Natural killer cell (primary cell): ENCODE data around the gene FOLR1. TPM values are rescaled to one million over a fixed set of nuclear protein-coding genes. Genes with fewer than 3 reads are reported as not detected.

Experiments used
- ATAC-seq, 3 donors: fragments of 150-1000 bp in 2 of 3; fragments of 200-7000 bp in 1 of 3; cut with Tn5 transposase; 1 replicate in 1 of 3; 2 replicates in 2 of 3; pipeline ENCODE4 v1.10.0; 2021; ENCODE audit warnings: mild to moderate bottlenecking in 2 of 3, moderate library complexity in 2 of 3
- DNase-seq, 2 donors: peaks; one replicate each; pipeline versions ENCODE4 v3.0.0 to v3.0.0-alpha.2; 2013 to 2021; ENCODE audit warnings: mixed read lengths in 1 of 2
- H3K27ac ChIP-seq: one replicate; pipeline ENCODE4 v1.5.1; 2013; ENCODE audit warnings: mild to moderate bottlenecking, low read length
- H3K27me3 ChIP-seq: one replicate; pipeline ENCODE4 v1.6.1; 2013; ENCODE audit warnings: low read length; ENCODE audit not compliant: control insufficient read depth, insufficient read depth
- H3K36me3 ChIP-seq: one replicate; pipeline ENCODE4 v1.6.1; 2013; ENCODE audit warnings: low read length; ENCODE audit not compliant: control insufficient read depth, insufficient read depth
- H3K4me1 ChIP-seq: one replicate; pipeline ENCODE4 v1.6.1; 2013; ENCODE audit warnings: low read length; ENCODE audit not compliant: control insufficient read depth, insufficient read depth
- H3K4me3 ChIP-seq: one replicate; pipeline ENCODE4 v1.5.1; 2013; ENCODE audit warnings: low read length
- H3K9me3 ChIP-seq: one replicate; pipeline ENCODE4 v1.6.1; 2013; ENCODE audit warnings: low read length; ENCODE audit not compliant: control insufficient read depth, insufficient read depth
- H3K27ac Mint-ChIP-seq, 2 donors: one replicate each; pipeline ENCODE4 v1.8.0; 2022; ENCODE audit warnings: mild to moderate bottlenecking in 2 of 2, mixed read lengths in 2 of 2, moderate library complexity in 1 of 2
- H3K27me3 Mint-ChIP-seq, 2 donors: one replicate each; pipeline ENCODE4 v1.8.0; 2022; ENCODE audit warnings: low read depth in 2 of 2, mixed read lengths in 2 of 2
- H3K36me3 Mint-ChIP-seq: one replicate; pipeline ENCODE4 v1.8.0; 2022; ENCODE audit warnings: mixed read lengths
- H3K4me1 Mint-ChIP-seq, 2 donors: one replicate each; pipeline ENCODE4 v1.8.0; 2022; ENCODE audit warnings: mixed read lengths in 2 of 2
- H3K4me3 Mint-ChIP-seq: one replicate; pipeline ENCODE4 v1.8.0; 2022; ENCODE audit warnings: mild to moderate bottlenecking, moderate library complexity, mixed read lengths
- H3K9me3 Mint-ChIP-seq, 2 donors: one replicate each; pipeline ENCODE4 v1.8.0; 2022; ENCODE audit warnings: mixed read lengths in 2 of 2
- WGBS: methylation state at CpG from one replicate; pipeline ENCODE4 v1.1.7; 2013; ENCODE audit warnings: missing lambda C conversion rate; ENCODE audit not compliant: insufficient coverage; 5-methylcytosine and 5-hydroxymethylcytosine counted together
- intact Hi-C: fragments of 100-400 bp; cut with micrococcal nuclease; formaldehyde crosslinking; loops from one replicate; pipeline ENCODE4 v1.14.2; 2022
- total RNA-seq, 4 donors: library from RNA; stranded (reverse); fragments of 120-200 nt in 1 of 4; gene quantifications; one replicate each; pipeline versions ENCODE4 v1.2.3 to v1.2.4, GENCODE V29; 2013 to 2022
- TF ChIP-seq, protein P1 (sequence below): fragments of 200-600 bp; IDR thresholded peaks from one replicate; pipeline ENCODE4 v1.8.0; 2022; ENCODE audit warnings: antibody characterized with exemption

Gene FOLR1
- total RNA-seq, 3 donors from 2014 or later (not counting 1 experiment from before 2014, with no cell fraction given) = not detected

DNA sequence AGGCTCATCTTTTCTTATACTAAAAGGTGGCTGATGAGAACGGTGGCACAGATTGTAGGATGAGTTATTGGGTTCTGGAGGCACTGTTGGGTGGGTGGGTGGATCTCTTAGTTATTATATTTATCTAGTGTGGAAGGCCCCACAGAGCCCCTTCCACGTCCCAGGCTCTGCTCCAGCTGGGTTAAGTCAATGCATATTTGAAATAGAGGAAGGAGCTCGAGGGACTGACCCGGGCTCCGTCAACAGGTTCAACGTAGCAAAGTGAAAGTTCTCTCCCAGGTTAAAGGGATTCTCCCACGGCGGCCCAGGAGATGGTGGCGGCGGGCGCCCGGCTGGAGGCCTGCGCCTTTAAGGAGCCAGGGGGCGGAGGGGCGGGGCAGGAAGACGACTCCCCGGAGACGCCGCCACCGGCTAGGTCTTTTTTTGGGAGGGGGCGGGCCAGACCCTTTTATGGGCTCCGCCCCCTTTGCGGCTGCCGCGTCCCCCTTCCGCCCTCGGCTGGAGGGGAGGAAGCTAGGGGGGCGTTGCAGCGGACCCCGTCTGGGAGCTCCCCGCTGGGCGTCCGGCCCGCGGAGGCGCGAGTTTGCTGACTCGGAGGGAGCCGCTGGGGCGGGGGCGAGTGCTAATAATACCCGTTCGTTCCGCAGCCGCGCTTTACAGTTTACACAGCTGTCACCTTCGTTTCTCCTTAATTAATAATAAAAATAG is 31.1 kb downstream of the FOLR1 start:
- Mint-ChIP-seq H3K4me1 (peaks cover 20 to 54% of the 10 kb centered on the region in 2 donors), H3K4me3 (peak overlapping the region; percentile 88), H3K27ac (peak overlapping the region; percentile 85 to 95), H3K27me3 (no peaks in the 10 kb centered on the region), H3K36me3 (no peaks in the 10 kb centered on the region), H3K9me3 (no peaks in the 10 kb centered on the region)
- peak; percentile 84 to 95 for DNase-seq
- TF ChIP-seq, protein P1, sequence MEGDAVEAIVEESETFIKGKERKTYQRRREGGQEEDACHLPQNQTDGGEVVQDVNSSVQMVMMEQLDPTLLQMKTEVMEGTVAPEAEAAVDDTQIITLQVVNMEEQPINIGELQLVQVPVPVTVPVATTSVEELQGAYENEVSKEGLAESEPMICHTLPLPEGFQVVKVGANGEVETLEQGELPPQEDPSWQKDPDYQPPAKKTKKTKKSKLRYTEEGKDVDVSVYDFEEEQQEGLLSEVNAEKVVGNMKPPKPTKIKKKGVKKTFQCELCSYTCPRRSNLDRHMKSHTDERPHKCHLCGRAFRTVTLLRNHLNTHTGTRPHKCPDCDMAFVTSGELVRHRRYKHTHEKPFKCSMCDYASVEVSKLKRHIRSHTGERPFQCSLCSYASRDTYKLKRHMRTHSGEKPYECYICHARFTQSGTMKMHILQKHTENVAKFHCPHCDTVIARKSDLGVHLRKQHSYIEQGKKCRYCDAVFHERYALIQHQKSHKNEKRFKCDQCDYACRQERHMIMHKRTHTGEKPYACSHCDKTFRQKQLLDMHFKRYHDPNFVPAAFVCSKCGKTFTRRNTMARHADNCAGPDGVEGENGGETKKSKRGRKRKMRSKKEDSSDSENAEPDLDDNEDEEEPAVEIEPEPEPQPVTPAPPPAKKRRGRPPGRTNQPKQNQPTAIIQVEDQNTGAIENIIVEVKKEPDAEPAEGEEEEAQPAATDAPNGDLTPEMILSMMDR = no peak
- H3K4me3 ChIP-seq = peak overlapping the region; percentile 92
- H3K27me3 ChIP-seq = no peaks in the 10 kb centered on the region
- ATAC-seq = peak; percentile 68 to 87 (median 76)
- H3K9me3 ChIP-seq = no peaks in the 10 kb centered on the region
- H3K36me3 ChIP-seq = no peaks in the 10 kb centered on the region
- H3K27ac ChIP-seq = peak overlapping the region; percentile 76
- under 1% methylated on average over 46 of the region's 47 CpGs for WGBS
- intact Hi-C loops = loop anchor here (5.0 kb wide), 1 partner anchor 589 kb away; the partner anchor contains the start of gene ATG16L2
- peaks cover 54% of the 10 kb centered on the region for H3K4me1 ChIP-seq

DNA sequence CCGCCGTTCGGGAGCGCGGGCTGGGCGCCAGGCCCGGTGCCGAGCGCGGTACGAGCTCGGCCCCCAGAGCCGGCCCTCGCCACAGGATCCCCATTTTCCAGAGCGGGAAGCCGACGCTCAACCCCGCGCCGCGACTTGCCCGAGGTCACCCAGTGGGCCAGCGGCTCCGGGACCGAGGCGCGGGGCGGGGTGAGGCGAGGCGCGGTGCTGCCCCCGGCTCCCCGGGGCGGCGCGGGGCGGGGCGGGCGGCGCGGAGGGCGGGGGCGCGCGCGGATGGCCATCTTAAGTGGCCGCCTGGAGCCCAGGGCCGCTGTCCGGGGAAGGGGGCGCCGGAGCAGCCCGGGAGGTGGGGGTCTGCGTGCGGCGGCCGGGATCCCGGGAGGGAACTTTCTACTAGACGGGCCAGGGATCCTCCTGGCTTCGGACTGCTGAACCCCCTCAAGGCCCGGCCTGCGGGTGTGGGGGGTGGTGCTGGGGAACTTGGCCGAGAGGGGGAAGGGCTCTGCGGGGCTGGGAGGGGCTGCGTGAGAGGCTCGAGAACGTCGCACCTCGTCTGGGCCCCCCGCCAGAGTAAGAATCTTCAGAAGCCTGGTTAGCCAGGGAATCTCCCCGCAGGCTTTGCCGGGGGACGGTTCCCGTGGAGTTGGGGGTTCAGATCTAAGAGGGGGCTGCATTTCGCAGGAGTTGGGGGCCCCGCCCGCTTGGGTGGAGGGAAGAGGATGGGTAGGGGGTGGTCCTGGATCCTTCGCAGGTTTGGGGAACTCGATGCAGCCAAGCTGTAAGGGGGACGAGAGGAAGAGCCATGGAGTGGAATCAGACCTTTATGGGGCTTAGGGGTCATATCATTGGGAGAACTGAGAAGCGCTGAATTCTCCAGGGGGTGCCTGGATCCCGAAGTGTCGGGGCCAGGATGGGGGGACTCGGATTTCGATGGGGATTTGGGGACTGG is 31.9 kb downstream of the FOLR1 start:
- under 1% methylated on average over 84 of the region's 84 CpGs for WGBS
- DNase-seq = peak; percentile 62 to 75
- Histone ChIP-seq H3K27me3 (no peaks in the 10 kb centered on the region), H3K9me3 (no peaks in the 10 kb centered on the region), H3K4me3 (peak overlapping the region; percentile 92), H3K4me1 (peaks cover 46% of the 10 kb centered on the region), H3K27ac (peak overlapping the region; percentile 76), H3K36me3 (peaks cover 6% of the 10 kb centered on the region)
- no peaks in the 10 kb centered on the region for H3K9me3 Mint-ChIP-seq
- peak overlapping the region; percentile 85 to 95 for H3K27ac Mint-ChIP-seq
- TF ChIP-seq, protein P1 = no peak
- peaks cover 19 to 51% of the 10 kb centered on the region in 2 donors for H3K4me1 Mint-ChIP-seq
- H3K4me3 Mint-ChIP-seq = peak overlapping the region; percentile 92
- ATAC-seq = peak; percentile 43 to 69 (median 54)
- H3K27me3 Mint-ChIP-seq = no peaks in the 10 kb centered on the region
- intact Hi-C loops = loop anchor here (2.0 to 5.0 kb wide), 2 partner anchors 15 to 588 kb away; partner anchors contain the start of gene ATG16L2
- H3K36me3 Mint-ChIP-seq = no peaks in the 10 kb centered on the region

DNA sequence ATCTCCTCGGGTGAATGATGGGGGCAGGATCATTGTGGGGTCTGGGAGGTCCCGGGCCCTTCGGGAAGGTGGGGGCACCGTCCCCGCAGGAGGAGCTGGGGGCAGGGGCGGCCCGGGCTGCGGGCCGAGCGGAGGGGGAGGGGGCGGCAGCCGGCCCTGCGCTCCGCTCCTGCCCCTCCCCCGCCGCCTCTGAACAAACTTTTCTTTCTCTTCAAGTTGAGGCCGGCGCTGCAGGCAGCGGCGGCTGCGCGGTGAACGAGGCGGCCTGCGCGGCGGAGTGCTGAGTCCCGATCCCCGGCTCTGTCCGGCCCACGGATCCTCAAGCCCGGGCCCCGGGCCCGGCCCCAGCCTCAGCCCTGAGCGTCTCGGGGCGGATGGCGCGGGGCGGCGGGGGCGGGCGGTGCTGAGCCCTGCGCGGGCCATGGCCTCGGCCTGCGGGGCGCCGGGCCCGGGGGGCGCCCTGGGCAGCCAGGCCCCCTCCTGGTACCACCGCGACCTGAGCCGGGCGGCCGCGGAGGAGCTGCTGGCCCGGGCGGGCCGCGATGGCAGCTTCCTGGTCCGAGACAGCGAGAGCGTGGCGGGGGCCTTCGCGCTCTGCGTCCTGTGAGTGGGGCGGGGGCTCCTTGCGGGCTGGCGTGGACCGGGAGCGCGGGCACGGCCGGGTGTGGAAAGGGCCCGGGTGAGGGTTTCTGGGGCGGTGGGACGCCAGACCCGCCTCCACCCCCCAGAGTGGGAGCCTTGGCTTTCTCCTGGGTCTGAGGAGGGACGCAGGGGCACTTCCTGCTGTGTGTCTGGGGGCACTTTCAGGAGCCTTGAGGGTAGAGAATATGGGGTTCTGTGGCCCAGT is 32.8 kb downstream of the FOLR1 start, which contains the start of gene INPPL1:
Gene INPPL1, plus strand, starts transcription at position 204 of the 847 bp plus-strand sequence. Its CDS starts 218 bp downstream, at position 422.
- peak within 1 kb of the TSS; percentile 94 for H3K4me3 Mint-ChIP-seq
- peaks cover 46% of the 10 kb centered on the region for H3K4me1 ChIP-seq
- no peaks in the 10 kb centered on the region for H3K9me3 ChIP-seq
- H3K27ac ChIP-seq = peak within 1 kb of the TSS; percentile 76
- H3K4me3 ChIP-seq = peak within 1 kb of the TSS; percentile 92
- H3K27me3 ChIP-seq = no peaks in the 10 kb centered on the region
- DNase-seq = peak in 1 of 2 donors; percentile 67
- H3K36me3 Mint-ChIP-seq = no peaks in the 10 kb centered on the region
- H3K4me1 Mint-ChIP-seq = peaks cover 19 to 57% of the 10 kb centered on the region in 2 donors
- TF ChIP-seq, protein P1 = no peak
- peak in 1 of 3 donors; percentile 5 for ATAC-seq
- no peaks in the 10 kb centered on the region for H3K9me3 Mint-ChIP-seq
- peak within 1 kb of the TSS; percentile 90 to 95 for H3K27ac Mint-ChIP-seq
- H3K27me3 Mint-ChIP-seq = no peaks in the 10 kb centered on the region
- intact Hi-C loops = loop anchor here (1.0 to 5.0 kb wide), 3 partner anchors 14 to 588 kb away; partner anchors contain the start of gene ATG16L2
- peaks cover 14% of the 10 kb centered on the region for H3K36me3 ChIP-seq
- WGBS = under 1% methylated on average over 81 of the region's 81 CpGs
